GM18502 (cell line): ENCODE data around the gene CDH13.
A peak's percentile ranks its signal among the peaks of the same experiment; 100 is the strongest.

ENCODE experiments used
- ATAC-seq: cut with Tn5 transposase; IDR thresholded peaks from one replicate; pipeline ENCODE4 v1.9.1; 2021; ENCODE audit warnings: mild to moderate bottlenecking; ENCODE audit not compliant: unreplicated experiment, poor library complexity

CDH13 gene

GRCh38 chr16:83789642-83790401 lies 1163.1 kb downstream of the CDH13 start:
- ATAC-seq: no peak

- ATAC-seq: no peak
Measured at GRCh38 chr16:83791916-83792315, 1165.1 kb downstream of the CDH13 start.

- no peak for ATAC-seq
Measured at GRCh38 chr16:83792391-83792790, 1165.6 kb downstream of the CDH13 start.

- ATAC-seq: no peak
Measured at GRCh38 chr16:83793179-83793578, 1166.4 kb downstream of the CDH13 start.

GRCh38 chr16:83794860-83795554 lies 1168.2 kb downstream of the CDH13 start:
- no peak for ATAC-seq

GRCh38 chr16:83797013-83797412 lies 1170.2 kb downstream of the CDH13 start:
- ATAC-seq: no peak

GRCh38 chr16:83799336-83799735 lies 1172.6 kb downstream of the CDH13 start:
- ATAC-seq: no peak

GRCh38 chr16:83802135-83802534 lies 1175.4 kb downstream of the CDH13 start:
- ATAC-seq: no peak

- no peak for ATAC-seq
Measured at GRCh38 chr16:83802554-83803205, 1175.9 kb downstream of the CDH13 start.

GRCh38 chr16:83803811-83804210 lies 1177.0 kb downstream of the CDH13 start:
- ATAC-seq: no peak

- ATAC-seq: no peak
Measured at GRCh38 chr16:83804366-83804765, 1177.6 kb downstream of the CDH13 start.

- no peak for ATAC-seq
Measured at GRCh38 chr16:83806036-83806435, 1179.3 kb downstream of the CDH13 start.

GRCh38 chr16:83806731-83807130 lies 1180.0 kb downstream of the CDH13 start:
- no peak for ATAC-seq

- no peak for ATAC-seq
Measured at GRCh38 chr16:83807327-83807709, 1180.5 kb downstream of the CDH13 start.

GRCh38 chr16:83807710-83808572 lies 1181.2 kb downstream of the CDH13 start, which contains the start of gene HSBP1:
HSBP1 (plus strand) TSS chr16:83807978; CDS start chr16:83808077, 99 bp downstream.
- peak; percentile 94 for ATAC-seq

GRCh38 chr16:83808573-83809014 lies 1181.8 kb downstream of the CDH13 start:
- no peak for ATAC-seq

GRCh38 chr16:83809092-83809491 lies 1182.3 kb downstream of the CDH13 start:
- no peak for ATAC-seq

GRCh38 chr16:83810901-83811300 lies 1184.1 kb downstream of the CDH13 start:
- ATAC-seq: no peak

GRCh38 chr16:83813823-83814658 lies 1187.3 kb downstream of the CDH13 start:
- no peak for ATAC-seq
